ENCODE results near the gene EXOC3L4.

Gene EXOC3L4

DNA sequence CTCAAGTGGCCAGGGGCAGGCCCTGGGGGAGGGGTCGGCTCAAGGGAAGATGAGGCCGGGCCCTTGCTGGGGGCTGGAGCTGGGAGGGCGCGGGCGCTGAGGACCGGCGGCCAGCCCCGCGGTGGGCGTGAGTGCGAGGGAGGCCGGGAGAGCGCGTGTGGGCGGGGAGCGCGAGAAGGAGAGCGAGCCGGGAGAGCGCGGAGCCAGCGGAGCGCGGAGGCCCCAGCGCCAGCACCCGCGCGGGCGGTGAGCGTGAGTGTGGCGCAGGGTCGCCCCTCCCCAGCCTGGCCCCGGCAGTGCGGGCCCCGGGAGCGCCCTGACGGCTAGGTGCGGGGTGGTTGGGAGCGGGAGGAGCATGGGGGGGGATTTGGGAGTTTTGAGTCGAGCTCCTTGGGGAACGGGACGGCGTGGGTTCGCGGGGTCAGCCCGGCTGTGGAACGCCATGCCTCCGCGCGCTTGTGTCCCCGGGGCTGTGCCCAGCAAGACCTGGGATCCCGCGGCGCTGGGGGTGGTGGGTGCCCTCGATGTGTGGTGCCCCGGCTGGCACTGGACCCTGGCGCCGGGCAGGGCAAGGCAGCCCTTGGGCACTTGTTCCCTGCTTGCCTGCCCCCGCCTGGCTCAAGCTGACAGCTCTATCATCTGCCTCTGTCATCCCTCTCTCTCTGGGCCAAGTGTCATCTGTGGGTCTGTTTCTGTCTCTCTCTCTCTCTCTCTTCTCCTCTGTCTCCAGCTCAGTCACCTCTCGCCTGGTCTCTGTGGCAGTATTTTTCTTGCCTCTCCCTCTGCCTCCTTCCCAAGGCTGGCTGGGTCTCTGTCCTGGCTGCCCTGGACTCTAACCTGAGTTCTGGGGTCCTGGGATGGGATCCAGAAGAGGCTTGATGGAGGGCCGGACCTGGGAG is 10.3 kb upstream of the EXOC3L4 start, which contains the start of gene LBHD2 (continued):
- TF ChIP-seq TSHZ2 (CRISPR knock-in tag; IDR thresholded peaks at IDR 0.05) (no peak), GLIS3 (CRISPR knock-in tag; IDR thresholded peaks at IDR 0.05) (no peak), BACH2 (CRISPR knock-in tag; IDR thresholded peaks at IDR 0.05; ENCODE audit: borderline replicate concordance) (no peak), TCF4 (CRISPR knock-in tag; IDR thresholded peaks at IDR 0.05; ENCODE audit: borderline replicate concordance) (no peak), CREB5 (CRISPR knock-in tag; IDR thresholded peaks at IDR 0.05; ENCODE audit: low read depth) (no peak), ZFP3 (CRISPR knock-in tag; IDR thresholded peaks at IDR 0.05) (no peak), ZC3H10 (CRISPR knock-in tag; IDR thresholded peaks at IDR 0.05) (no peak), SNAI2 (CRISPR knock-in tag; IDR thresholded peaks at IDR 0.05) (no peak), TOX (CRISPR knock-in tag; IDR thresholded peaks at IDR 0.05; ENCODE audit: borderline replicate concordance) (no peak), ESRRG (CRISPR knock-in tag; IDR thresholded peaks at IDR 0.05) (no peak)

DNA sequence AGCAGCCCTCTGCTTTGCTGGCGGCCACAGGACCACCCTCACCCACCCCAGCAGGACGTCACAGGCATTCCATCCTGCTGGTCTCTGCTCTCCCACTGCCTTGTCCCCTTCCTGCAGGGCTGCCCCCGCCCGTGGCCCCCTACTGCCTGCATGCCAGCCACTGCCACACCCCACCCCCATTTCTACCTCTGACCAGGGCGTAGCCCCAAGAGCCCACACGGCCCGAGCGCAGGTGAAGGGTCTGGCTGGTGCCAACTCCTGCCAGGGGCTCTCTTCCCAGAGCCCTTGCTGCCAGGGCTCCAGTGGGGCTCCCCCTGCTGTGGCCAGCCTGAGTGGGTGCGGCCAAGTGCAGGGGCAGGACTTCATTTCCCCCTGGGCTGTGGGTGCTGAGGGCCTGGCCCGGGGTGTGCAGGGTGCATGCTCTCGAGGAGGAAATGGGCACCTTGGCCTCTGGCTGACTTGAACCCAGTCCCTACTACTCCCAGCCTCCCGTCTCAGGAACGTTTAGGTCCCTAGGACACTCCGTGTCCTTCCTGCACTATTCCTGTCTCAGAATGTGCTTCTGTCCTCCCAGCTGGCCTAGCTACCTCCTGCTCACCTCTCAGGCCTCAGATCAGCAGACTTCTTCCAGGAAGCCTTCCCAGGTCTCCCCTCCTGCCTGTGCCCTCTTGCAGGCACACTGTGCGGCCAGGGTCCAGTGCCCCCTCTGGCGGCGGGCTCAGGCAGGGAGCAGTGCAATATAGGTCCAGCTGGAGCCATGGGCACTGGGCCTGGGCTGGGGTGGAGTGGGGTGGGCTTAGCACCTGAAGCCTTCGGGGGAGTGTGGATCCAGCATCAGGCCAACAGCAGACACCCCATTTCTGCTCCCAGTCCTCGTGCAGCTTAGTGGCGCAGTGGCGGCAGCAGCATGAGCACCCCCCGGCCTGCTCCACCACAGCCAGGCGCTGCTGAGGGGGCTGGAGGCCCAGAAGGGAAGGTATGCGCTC is 9.1 kb upstream of the EXOC3L4 start:
- no peak; the same call in 2 of the 3 replicates for ATAC-seq
- TF ChIP-seq ESRRG (CRISPR knock-in tag; IDR thresholded peaks at IDR 0.05): no peak
- TF ChIP-seq ZNF565 (CRISPR knock-in tag; conservative IDR thresholded peaks at IDR 0.05; ENCODE audit: low read depth): no peak
- no peak for TF ChIP-seq SNAI2 (CRISPR knock-in tag; IDR thresholded peaks at IDR 0.05)
- no peak for TF ChIP-seq ZC3H10 (CRISPR knock-in tag; IDR thresholded peaks at IDR 0.05)
- TF ChIP-seq, protein P1, sequence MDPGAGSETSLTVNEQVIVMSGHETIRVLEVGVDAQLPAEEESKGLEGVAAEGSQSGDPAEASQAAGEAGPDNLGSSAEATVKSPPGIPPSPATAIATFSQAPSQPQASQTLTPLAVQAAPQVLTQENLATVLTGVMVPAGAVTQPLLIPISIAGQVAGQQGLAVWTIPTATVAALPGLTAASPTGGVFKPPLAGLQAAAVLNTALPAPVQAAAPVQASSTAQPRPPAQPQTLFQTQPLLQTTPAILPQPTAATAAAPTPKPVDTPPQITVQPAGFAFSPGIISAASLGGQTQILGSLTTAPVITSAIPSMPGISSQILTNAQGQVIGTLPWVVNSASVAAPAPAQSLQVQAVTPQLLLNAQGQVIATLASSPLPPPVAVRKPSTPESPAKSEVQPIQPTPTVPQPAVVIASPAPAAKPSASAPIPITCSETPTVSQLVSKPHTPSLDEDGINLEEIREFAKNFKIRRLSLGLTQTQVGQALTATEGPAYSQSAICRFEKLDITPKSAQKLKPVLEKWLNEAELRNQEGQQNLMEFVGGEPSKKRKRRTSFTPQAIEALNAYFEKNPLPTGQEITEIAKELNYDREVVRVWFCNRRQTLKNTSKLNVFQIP (CRISPR knock-in tag; IDR thresholded peaks at IDR 0.05; ENCODE audit: borderline replicate concordance, low read depth): no peak
- no peak for TF ChIP-seq TOX (CRISPR knock-in tag; IDR thresholded peaks at IDR 0.05; ENCODE audit: borderline replicate concordance)
- TF ChIP-seq ZNF70 (CRISPR knock-in tag; IDR thresholded peaks at IDR 0.05): no peak
- TF ChIP-seq ZNF8 (CRISPR knock-in tag; IDR thresholded peaks at IDR 0.05): no peak
- TF ChIP-seq ZFP3 (CRISPR knock-in tag; IDR thresholded peaks at IDR 0.05): no peak
- no peak for TF ChIP-seq TCF4 (CRISPR knock-in tag; IDR thresholded peaks at IDR 0.05; ENCODE audit: borderline replicate concordance)
- TF ChIP-seq, protein P2, sequence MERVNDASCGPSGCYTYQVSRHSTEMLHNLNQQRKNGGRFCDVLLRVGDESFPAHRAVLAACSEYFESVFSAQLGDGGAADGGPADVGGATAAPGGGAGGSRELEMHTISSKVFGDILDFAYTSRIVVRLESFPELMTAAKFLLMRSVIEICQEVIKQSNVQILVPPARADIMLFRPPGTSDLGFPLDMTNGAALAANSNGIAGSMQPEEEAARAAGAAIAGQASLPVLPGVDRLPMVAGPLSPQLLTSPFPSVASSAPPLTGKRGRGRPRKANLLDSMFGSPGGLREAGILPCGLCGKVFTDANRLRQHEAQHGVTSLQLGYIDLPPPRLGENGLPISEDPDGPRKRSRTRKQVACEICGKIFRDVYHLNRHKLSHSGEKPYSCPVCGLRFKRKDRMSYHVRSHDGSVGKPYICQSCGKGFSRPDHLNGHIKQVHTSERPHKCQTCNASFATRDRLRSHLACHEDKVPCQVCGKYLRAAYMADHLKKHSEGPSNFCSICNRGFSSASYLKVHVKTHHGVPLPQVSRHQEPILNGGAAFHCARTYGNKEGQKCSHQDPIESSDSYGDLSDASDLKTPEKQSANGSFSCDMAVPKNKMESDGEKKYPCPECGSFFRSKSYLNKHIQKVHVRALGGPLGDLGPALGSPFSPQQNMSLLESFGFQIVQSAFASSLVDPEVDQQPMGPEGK (CRISPR knock-in tag; IDR thresholded peaks at IDR 0.05; ENCODE audit: borderline replicate concordance): no peak
- no peak for TF ChIP-seq RARB (CRISPR knock-in tag; IDR thresholded peaks at IDR 0.05)
- no peak for TF ChIP-seq ARNTL (CRISPR knock-in tag; IDR thresholded peaks at IDR 0.05; ENCODE audit: borderline replicate concordance, low read depth)

DNA sequence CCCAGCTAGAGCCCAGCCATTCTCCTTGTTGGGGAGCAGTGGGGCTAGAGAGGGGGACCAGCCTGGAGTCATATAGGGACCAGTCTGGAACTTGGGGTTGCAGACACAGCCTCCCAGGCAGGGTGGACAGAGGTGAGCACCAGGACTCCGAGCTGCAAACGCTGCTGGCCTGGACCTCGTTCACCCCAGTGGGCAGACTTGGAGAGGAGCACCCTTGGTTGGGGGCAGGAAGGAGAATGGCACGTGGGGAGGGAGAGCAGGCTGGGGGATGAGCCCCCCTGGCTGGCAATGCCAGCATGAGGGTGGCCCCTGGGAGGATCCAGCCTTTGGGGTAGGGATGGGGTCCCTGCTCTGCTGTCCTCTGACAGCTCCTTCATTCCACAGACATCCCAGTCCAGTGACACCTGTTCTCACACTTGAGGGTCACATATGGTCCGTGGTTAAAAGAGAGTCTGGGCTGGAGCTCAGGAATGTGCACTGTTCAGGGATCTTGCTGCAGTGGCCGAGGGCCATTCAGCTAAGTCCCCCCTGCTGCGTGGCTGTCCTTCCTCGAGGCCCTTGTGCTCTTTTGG is 7.7 kb upstream of the EXOC3L4 start:
- ATAC-seq: no peak
- TF ChIP-seq BACH2 (CRISPR knock-in tag; IDR thresholded peaks at IDR 0.05; ENCODE audit: borderline replicate concordance) (no peak), SNAI2 (CRISPR knock-in tag; IDR thresholded peaks at IDR 0.05) (no peak), ISL1 (CRISPR knock-in tag; IDR thresholded peaks at IDR 0.05) (no peak), CSRNP3 (CRISPR knock-in tag; IDR thresholded peaks at IDR 0.05) (no peak), ZNF70 (CRISPR knock-in tag; IDR thresholded peaks at IDR 0.05) (no peak), RARB (CRISPR knock-in tag; IDR thresholded peaks at IDR 0.05) (no peak), CSDC2 (CRISPR knock-in tag; IDR thresholded peaks at IDR 0.05) (no peak), TOX (CRISPR knock-in tag; IDR thresholded peaks at IDR 0.05; ENCODE audit: borderline replicate concordance) (no peak), GLIS3 (CRISPR knock-in tag; IDR thresholded peaks at IDR 0.05) (no peak), CREB5 (CRISPR knock-in tag; IDR thresholded peaks at IDR 0.05; ENCODE audit: low read depth) (no peak), TCF4 (CRISPR knock-in tag; IDR thresholded peaks at IDR 0.05; ENCODE audit: borderline replicate concordance) (no peak), ZC3H10 (CRISPR knock-in tag; IDR thresholded peaks at IDR 0.05) (no peak), ZNF565 (CRISPR knock-in tag; conservative IDR thresholded peaks at IDR 0.05; ENCODE audit: low read depth) (no peak)
- TF ChIP-seq, protein P1 (CRISPR knock-in tag; IDR thresholded peaks at IDR 0.05; ENCODE audit: borderline replicate concordance, low read depth): no peak
